Measurements from ENCODE around the gene SSC5D. TPM values are rescaled to one million over a fixed set of nuclear protein-coding genes. Genes with fewer than 3 reads are reported as not detected.
"Not testable (repeated sequence)": the region's sequence is repeated elsewhere in the genome, so short reads cannot be mapped to it uniquely, and the experiment has no call there.

The SSC5D gene
- total RNA-seq, 1 donor from 2014 or later: 0.71 TPM

GRCh38 chr19:55525289-55526101, 37.3 kb downstream of the SSC5D start:
- H3K4me1 Mint-ChIP-seq (ENCODE audit: low read depth): no peaks in the 10 kb centered on the region
- no peaks in the 10 kb centered on the region for H3K9me3 Mint-ChIP-seq
- H3K27ac Mint-ChIP-seq: no peak overlapping the region
- no peaks in the 10 kb centered on the region for H3K36me3 Mint-ChIP-seq (ENCODE audit: low read depth)
- H3K27me3 Mint-ChIP-seq (ENCODE audit: low read depth): no peaks in the 10 kb centered on the region
- DNase-seq (ENCODE audit: low spot score): no peak
- H3K4me3 Mint-ChIP-seq (ENCODE audit: low read depth): no peak overlapping the region
- intact Hi-C loops (cut with micrococcal nuclease): no loop called here

DNA sequence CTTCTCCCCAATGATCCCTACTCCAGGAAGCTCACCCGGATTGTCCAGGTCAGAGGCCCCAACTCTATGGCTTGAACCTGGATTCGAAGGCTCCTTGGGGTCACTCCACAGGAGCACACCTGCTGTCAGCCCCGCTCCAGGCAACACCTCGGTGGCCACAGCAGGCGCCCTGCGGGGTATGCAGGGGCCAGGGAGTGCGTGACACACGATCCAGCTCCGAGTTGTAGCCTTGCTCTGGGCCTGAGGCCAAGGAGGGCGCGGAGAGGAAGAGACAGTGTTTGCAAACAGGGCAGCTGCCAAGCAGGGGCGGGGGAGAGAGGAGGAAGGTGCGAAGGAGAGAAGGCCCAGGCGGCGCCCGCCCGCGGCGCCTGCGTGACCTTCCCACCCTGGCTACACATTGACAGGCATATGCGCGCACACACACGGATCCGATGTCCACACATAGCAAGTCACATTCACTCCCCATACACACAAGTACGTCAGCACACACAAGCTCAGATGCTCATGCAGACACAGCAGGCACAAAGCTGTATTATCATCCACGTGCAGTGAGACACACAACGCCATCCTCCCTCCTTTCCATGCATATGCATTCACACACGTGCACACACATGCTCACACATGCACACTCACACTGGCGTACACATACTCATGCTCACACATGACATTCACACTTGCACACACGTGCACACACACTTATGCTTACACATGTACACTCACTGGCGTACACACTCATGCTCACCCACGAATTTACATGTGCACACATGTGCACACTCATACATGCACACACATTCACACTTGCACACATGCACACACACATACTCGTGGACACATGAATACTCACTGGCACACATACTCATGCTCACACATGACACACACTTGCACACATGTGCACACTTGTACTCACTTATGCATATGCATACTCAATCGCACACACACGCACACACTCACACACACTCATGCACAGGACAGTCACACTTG, 38.3 kb downstream of the SSC5D start:
- Mint-ChIP-seq H3K9me3 (no peaks in the 10 kb centered on the region), H3K4me3 (ENCODE audit: low read depth) (no peak overlapping the region), H3K27me3 (ENCODE audit: low read depth) (no peaks in the 10 kb centered on the region), H3K27ac (no peak overlapping the region), H3K4me1 (ENCODE audit: low read depth) (no peaks in the 10 kb centered on the region), H3K36me3 (ENCODE audit: low read depth) (no peaks in the 10 kb centered on the region)
- DNase-seq (ENCODE audit: low spot score): no peak
- intact Hi-C loops (cut with micrococcal nuclease): no loop called here

GRCh38 chr19:55527197-55528029, 39.2 kb downstream of the SSC5D start:
- no peak overlapping the region for H3K27ac Mint-ChIP-seq
- intact Hi-C loops (cut with micrococcal nuclease): no loop called here
- H3K9me3 Mint-ChIP-seq: no peaks in the 10 kb centered on the region
- no peak overlapping the region for H3K4me3 Mint-ChIP-seq (ENCODE audit: low read depth)
- no peaks in the 10 kb centered on the region for H3K27me3 Mint-ChIP-seq (ENCODE audit: low read depth)
- H3K36me3 Mint-ChIP-seq (ENCODE audit: low read depth): no peaks in the 10 kb centered on the region
- no peaks in the 10 kb centered on the region for H3K4me1 Mint-ChIP-seq (ENCODE audit: low read depth)
- no peak for DNase-seq (ENCODE audit: low spot score)

DNA sequence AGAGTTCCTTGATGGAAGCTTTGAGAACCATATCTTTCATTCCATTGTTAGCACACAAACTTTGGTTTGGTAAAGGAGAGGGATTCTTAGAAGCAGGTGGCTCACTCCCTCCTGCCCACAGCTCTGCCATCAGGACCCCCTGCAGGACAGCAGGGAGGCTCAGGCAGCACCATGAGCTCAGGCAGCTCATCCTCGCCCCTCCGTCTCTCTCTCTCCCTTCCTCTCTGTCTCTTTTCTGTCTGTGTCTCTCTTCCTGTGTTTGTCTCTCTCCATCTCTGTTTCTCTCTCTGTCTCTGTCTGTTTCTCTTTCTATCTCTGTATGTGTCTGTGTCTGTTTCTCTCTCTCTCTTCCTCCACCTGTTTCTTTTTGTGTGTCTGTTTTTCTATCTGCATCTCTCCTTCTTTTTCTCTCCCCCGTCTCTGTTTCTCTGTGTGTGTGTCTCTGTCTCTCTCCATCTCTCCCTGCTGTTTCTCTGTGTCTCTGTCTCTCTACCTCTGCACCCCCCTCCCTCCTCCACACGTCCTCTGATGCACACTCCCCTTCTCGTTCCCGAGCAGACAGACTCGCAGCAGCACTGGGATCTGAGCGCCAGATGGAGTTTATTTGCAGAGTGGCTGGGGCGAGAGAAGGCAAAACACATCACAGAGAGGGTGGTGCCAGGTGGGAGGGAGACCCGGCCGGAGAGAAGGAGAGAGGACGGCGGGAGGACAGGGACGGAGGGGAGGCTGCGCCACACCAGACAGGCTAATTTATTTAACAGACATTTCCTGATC, 40.0 kb downstream of the SSC5D start:
- Mint-ChIP-seq H3K27me3 (ENCODE audit: low read depth) (no peaks in the 10 kb centered on the region), H3K9me3 (no peaks in the 10 kb centered on the region), H3K27ac (no peak overlapping the region), H3K4me1 (ENCODE audit: low read depth) (no peaks in the 10 kb centered on the region), H3K4me3 (ENCODE audit: low read depth) (no peak overlapping the region), H3K36me3 (ENCODE audit: low read depth) (no peaks in the 10 kb centered on the region)
- no peak for DNase-seq (ENCODE audit: low spot score)
- intact Hi-C loops (cut with micrococcal nuclease): no loop called here

DNA sequence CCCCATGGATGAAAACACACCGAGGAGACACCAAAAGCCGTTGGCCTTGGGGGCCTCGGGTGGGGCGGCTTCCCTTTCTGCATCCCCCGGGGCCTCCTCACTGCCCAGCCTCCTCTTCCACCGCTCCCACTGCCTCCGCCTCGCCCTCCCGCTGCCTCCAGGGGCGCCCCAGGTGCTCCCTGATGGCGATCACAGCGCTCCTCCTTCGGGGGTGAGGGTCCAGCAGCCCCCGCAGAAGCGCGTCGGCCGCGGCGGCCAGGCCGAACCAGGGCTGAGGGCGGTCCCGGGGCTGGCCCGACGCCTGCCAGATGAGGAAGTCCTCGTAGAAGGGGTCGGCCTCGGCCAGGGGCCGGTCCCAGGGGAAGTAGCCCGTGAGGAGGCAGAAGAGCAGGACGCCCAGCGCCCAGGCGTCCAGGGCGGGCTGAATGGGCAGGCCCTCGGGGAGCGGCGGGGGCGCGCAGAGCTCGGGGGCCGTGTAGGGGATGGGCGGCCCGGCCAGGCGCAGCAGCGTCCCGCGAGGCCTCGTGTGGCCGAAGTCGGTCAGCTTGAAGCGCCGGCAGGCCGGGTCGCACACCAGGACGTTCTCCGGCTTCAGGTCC, 41.5 kb downstream of the SSC5D start:
- no peaks in the 10 kb centered on the region for H3K36me3 Mint-ChIP-seq (ENCODE audit: low read depth)
- H3K4me1 Mint-ChIP-seq (ENCODE audit: low read depth): no peaks in the 10 kb centered on the region
- no peak for DNase-seq (ENCODE audit: low spot score)
- no peak overlapping the region for H3K27ac Mint-ChIP-seq
- no peak overlapping the region for H3K4me3 Mint-ChIP-seq (ENCODE audit: low read depth)
- intact Hi-C loops (cut with micrococcal nuclease): no loop called here
- no peaks in the 10 kb centered on the region for H3K27me3 Mint-ChIP-seq (ENCODE audit: low read depth)
- no peaks in the 10 kb centered on the region for H3K9me3 Mint-ChIP-seq

DNA sequence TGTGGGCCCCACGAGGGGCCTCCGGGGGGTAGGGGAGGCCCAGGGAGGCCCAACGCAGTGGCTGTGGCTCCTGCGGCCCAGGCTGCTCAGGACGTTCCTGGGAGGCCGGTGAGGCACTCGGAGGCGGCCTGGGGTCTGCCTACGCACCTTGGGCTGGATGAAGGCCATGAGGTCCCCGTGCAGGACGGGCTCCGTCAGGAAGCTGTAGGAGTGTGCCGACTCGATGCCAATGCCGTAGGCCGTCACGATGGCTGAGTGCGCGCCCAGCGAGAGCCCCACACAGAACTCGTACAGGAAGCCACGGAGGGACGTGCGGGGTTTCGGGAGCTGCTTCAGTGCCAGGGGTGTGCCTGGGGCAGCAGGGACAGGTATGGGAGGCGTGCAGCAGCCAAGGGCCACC, 42.8 kb downstream of the SSC5D start:
- H3K36me3 Mint-ChIP-seq (ENCODE audit: low read depth): no peaks in the 10 kb centered on the region
- H3K4me1 Mint-ChIP-seq (ENCODE audit: low read depth): no peaks in the 10 kb centered on the region
- H3K9me3 Mint-ChIP-seq: no peaks in the 10 kb centered on the region
- H3K4me3 Mint-ChIP-seq (ENCODE audit: low read depth): no peak overlapping the region
- H3K27me3 Mint-ChIP-seq (ENCODE audit: low read depth): no peaks in the 10 kb centered on the region
- DNase-seq (ENCODE audit: low spot score): no peak
- no peak overlapping the region for H3K27ac Mint-ChIP-seq
- intact Hi-C loops (cut with micrococcal nuclease): no loop called here

- intact Hi-C loops (cut with micrococcal nuclease); H3K4me1 Mint-ChIP-seq (ENCODE audit: low read depth); H3K27me3 Mint-ChIP-seq (ENCODE audit: low read depth); H3K9me3 Mint-ChIP-seq; H3K36me3 Mint-ChIP-seq (ENCODE audit: low read depth); H3K27ac Mint-ChIP-seq; H3K4me3 Mint-ChIP-seq (ENCODE audit: low read depth); DNase-seq (ENCODE audit: low spot score): not testable (repeated sequence)
Observed at GRCh38 chr19:55534280-55534679, 46.0 kb downstream of the SSC5D start.

DNA sequence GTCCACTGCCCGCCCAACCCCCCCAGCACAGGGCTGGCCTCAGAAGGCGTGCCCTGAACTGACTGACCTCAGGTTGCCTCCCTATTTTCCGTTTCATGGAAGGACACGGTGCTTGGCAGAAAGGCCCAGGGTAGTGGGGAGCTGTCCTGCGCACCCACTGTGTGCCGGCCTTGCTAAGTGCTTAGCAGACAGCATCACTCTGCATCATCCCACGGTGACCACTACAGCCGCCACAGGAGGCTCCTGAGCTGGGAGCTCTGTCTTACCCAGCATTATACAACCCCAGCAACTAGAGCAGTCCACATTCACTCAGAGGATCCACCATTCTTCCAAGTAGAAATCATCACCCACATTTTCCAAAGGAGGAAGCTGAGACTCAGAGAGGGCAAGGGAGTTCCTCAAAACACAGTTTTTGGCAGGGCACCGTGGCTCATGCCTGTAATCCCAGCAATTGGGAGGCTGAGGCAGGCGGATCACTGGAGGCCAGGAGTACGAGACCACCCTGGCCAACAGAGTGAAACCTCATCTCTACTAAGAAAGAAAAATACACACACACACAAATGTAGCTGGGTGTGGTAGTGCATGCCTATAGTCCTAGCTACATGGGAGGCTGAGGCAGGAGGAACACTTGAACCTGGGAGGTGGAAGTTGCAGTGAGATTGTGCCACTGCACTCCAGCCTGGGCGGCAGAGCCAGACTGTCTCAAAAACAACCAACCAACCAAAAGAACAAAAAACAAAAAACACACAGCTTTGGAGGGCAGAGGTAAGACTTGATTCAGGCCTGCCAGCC, 47.1 kb downstream of the SSC5D start:
- H3K9me3 Mint-ChIP-seq: no peaks in the 10 kb centered on the region
- H3K27me3 Mint-ChIP-seq (ENCODE audit: low read depth): no peaks in the 10 kb centered on the region
- intact Hi-C loops (cut with micrococcal nuclease): no loop called here
- H3K4me1 Mint-ChIP-seq (ENCODE audit: low read depth): no peaks in the 10 kb centered on the region
- DNase-seq (ENCODE audit: low spot score): no peak
- no peak overlapping the region for H3K27ac Mint-ChIP-seq
- H3K36me3 Mint-ChIP-seq (ENCODE audit: low read depth): no peaks in the 10 kb centered on the region
- H3K4me3 Mint-ChIP-seq (ENCODE audit: low read depth): no peak overlapping the region

GRCh38 chr19:55535965-55536350, 47.7 kb downstream of the SSC5D start:
- intact Hi-C loops (cut with micrococcal nuclease): no loop called here
- Mint-ChIP-seq H3K27me3 (ENCODE audit: low read depth) (no peaks in the 10 kb centered on the region), H3K27ac (no peak overlapping the region), H3K36me3 (ENCODE audit: low read depth) (no peaks in the 10 kb centered on the region), H3K4me3 (ENCODE audit: low read depth) (no peak overlapping the region), H3K4me1 (ENCODE audit: low read depth) (no peaks in the 10 kb centered on the region), H3K9me3 (no peaks in the 10 kb centered on the region)
- no peak for DNase-seq (ENCODE audit: low spot score)

GRCh38 chr19:55536366-55536765, 48.1 kb downstream of the SSC5D start:
- Mint-ChIP-seq H3K9me3 (no peaks in the 10 kb centered on the region), H3K27ac (no peak overlapping the region), H3K4me3 (ENCODE audit: low read depth) (no peak overlapping the region), H3K36me3 (ENCODE audit: low read depth) (no peaks in the 10 kb centered on the region), H3K27me3 (ENCODE audit: low read depth) (no peaks in the 10 kb centered on the region), H3K4me1 (ENCODE audit: low read depth) (no peaks in the 10 kb centered on the region)
- DNase-seq (ENCODE audit: low spot score): no peak
- intact Hi-C loops (cut with micrococcal nuclease): no loop called here

GRCh38 chr19:55536951-55537740, 48.9 kb downstream of the SSC5D start, which contains the start of gene SBK2:
SBK2 (minus strand) TSS chr19:55537133; CDS start chr19:55536294, 839 bp downstream.
- intact Hi-C loops (cut with micrococcal nuclease): no loop called here
- no peak for DNase-seq (ENCODE audit: low spot score)
- Mint-ChIP-seq H3K36me3 (ENCODE audit: low read depth) (no peaks in the 10 kb centered on the region), H3K4me1 (ENCODE audit: low read depth) (no peaks in the 10 kb centered on the region), H3K4me3 (ENCODE audit: low read depth) (no peak within 1 kb of the TSS), H3K27ac (no peak within 1 kb of the TSS), H3K9me3 (no peaks in the 10 kb centered on the region), H3K27me3 (ENCODE audit: low read depth) (no peaks in the 10 kb centered on the region)

All from activated T-helper 2 cell treated with anti-CD3 and anti-CD28 coated beads, Interferon-gamma antibody, Interleukin-2, Interleukin-4, amounts not matched to agents 10 μg/mL and 5 μg/mL and 100 μg/mL, durations not matched to agents 14 hours and 24 hours and 36 hours (primary cell).